HG02938 (cell line): ENCODE results near the gene PATJ.

Experiments used
- ATAC-seq: cut with Tn5 transposase; IDR thresholded peaks from one replicate; pipeline ENCODE4 v1.9.1; 2021; ENCODE audit warnings: mild to moderate bottlenecking, moderate library complexity; ENCODE audit not compliant: unreplicated experiment

PATJ gene

GRCh38 chr1:62040973-62041372, 298.7 kb downstream of the PATJ start:
- no peak for ATAC-seq

GRCh38 chr1:62043154-62043553, 300.9 kb downstream of the PATJ start:
- no peak for ATAC-seq

GRCh38 chr1:62045574-62045973, 303.3 kb downstream of the PATJ start:
- ATAC-seq, result no peak

- no peak for ATAC-seq
These were observed 304.6 kb downstream of the PATJ start for GRCh38 chr1:62046927-62047326.

GRCh38 chr1:62050165-62050564, 307.9 kb downstream of the PATJ start:
- no peak for ATAC-seq

- ATAC-seq, result no peak
These were observed 310.7 kb downstream of the PATJ start for GRCh38 chr1:62052946-62053345.

- no peak for ATAC-seq
These were observed 311.9 kb downstream of the PATJ start for GRCh38 chr1:62054188-62054587.

- no peak for ATAC-seq
These were observed 314.9 kb downstream of the PATJ start for GRCh38 chr1:62057230-62057629.

GRCh38 chr1:62057641-62058290, 315.5 kb downstream of the PATJ start:
- ATAC-seq, result no peak

GRCh38 chr1:62058956-62059355, 316.7 kb downstream of the PATJ start:
- no peak for ATAC-seq

- no peak for ATAC-seq
These were observed 319.8 kb downstream of the PATJ start for GRCh38 chr1:62062087-62062486.

GRCh38 chr1:62064829-62065407, 322.6 kb downstream of the PATJ start:
- ATAC-seq, result no peak

GRCh38 chr1:62066713-62067112, 324.4 kb downstream of the PATJ start:
- no peak for ATAC-seq

- no peak for ATAC-seq
These were observed 326.1 kb downstream of the PATJ start for GRCh38 chr1:62068416-62068843.

- ATAC-seq, result no peak
These were observed 326.7 kb downstream of the PATJ start for GRCh38 chr1:62068978-62069377.

- ATAC-seq, result no peak
These were observed 328.2 kb downstream of the PATJ start for GRCh38 chr1:62070384-62071011.

- ATAC-seq, result no peak
These were observed 329.4 kb downstream of the PATJ start for GRCh38 chr1:62071695-62072094.

- ATAC-seq, result no peak
These were observed 334.0 kb downstream of the PATJ start for GRCh38 chr1:62076286-62076685.

GRCh38 chr1:62077821-62078220, 335.5 kb downstream of the PATJ start:
- no peak for ATAC-seq

- peak; percentile 90 for ATAC-seq
These were observed 340.4 kb downstream of the PATJ start for GRCh38 chr1:62082456-62083363.

- no peak for ATAC-seq
These were observed 342.1 kb downstream of the PATJ start for GRCh38 chr1:62084310-62084890.
